HG02763 (cell line): ENCODE data around the gene TGFBR1.

Experiments
- ATAC-seq: cut with Tn5 transposase; IDR thresholded peaks from one replicate; pipeline ENCODE4 v1.9.1; 2021; ENCODE audit warnings: mild to moderate bottlenecking, moderate library complexity; ENCODE audit not compliant: unreplicated experiment

TGFBR1 gene

DNA sequence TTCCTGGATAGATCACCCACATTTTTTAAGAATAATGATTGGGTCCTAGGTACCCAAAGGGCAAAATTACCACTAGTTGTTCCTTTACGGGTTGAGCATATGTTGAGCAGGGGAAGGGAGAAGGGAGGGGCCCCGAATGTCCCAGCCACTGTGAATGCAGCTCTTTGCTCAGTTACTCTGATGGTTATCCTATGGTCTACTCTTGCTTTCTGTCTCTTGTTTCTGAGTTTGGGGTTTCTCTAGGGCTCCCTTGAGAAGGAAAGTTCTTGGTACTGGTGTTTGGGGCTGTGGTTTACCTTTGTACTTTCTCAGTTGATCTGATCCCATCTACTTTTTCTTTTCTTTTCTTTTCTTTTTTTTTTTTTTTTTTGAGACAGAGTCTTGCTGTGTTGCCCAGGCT is 61.2 kb downstream of the TGFBR1 start:
- no peak for ATAC-seq

- ATAC-seq = no peak
Measured at GRCh38 chr9:99167119-99167518, 62.2 kb downstream of the TGFBR1 start.

DNA sequence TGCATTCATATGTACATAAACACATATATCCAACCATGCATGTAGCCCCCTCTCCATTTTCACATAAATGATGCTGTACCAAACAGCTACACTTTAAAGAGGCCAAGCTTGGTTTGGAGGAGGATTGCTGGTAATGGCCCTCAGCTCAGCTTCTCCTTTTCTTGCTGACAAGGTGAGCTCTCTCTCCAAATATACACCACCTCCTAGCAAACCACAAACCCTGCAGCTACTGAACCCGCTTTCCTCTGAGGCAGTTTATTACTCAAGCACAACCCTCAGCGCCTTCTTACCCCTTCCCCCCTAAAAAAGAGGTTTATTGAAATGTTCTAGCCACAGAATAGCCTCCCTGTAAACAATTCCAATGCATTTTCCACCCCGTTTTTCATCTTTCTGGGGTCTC is 62.8 kb downstream of the TGFBR1 start:
- ATAC-seq = no peak

DNA sequence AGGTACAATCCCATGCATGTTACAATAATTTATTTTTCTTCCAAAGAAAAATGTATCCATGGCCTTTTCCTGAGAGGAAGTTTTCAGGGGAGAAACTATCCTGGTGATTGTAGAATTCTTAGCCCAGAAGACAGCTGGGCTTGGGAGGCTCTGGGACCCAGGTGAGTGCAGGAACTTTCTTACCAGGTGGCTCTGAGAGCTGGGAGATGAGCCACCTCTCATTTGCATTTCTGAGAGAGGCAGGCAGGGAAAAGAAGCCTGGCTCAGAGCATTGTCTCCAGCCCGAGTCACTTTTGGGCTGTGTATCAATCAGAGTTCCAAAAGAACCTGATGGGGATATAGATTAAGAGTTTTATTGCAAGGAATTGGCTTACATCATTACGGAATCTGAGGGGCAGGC is 64.2 kb downstream of the TGFBR1 start:
- ATAC-seq = no peak

DNA sequence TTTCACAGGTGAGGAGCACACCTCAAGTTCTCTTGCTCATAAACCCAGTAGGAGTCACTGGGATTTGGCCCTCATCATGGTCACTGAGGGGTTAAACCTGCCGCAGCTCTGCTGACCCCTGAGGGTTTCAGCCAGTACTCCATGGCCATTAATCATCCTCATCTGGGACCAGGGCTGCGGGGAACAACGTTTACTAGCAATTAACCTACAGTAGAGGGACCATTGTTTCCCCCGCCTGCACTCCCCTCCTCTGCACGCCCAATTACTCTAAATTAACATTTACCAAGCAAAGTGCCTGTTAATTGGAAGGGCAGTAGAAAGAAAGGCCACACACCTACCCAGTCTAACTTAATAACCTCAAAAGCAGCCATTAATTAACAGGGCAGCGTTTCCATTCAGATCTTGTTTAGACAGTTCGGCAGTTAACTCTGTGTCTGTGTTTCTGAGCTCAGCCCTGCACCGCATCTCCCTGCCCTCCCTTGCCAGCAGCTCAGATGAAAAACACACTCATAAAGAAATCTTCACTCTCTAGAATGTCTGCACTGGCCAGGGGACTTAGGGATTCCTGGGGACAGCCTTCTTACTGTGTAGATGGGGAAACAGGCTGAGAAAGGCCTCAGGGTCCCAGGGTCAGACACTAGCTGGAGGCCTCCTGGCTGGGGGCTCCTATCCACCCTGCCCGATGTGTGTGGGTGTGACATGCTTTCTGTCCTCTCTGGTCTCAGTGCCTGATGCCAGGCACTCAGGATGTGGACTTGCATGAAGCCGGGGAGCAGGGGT is 65.3 kb downstream of the TGFBR1 start:
- ATAC-seq = no peak

DNA sequence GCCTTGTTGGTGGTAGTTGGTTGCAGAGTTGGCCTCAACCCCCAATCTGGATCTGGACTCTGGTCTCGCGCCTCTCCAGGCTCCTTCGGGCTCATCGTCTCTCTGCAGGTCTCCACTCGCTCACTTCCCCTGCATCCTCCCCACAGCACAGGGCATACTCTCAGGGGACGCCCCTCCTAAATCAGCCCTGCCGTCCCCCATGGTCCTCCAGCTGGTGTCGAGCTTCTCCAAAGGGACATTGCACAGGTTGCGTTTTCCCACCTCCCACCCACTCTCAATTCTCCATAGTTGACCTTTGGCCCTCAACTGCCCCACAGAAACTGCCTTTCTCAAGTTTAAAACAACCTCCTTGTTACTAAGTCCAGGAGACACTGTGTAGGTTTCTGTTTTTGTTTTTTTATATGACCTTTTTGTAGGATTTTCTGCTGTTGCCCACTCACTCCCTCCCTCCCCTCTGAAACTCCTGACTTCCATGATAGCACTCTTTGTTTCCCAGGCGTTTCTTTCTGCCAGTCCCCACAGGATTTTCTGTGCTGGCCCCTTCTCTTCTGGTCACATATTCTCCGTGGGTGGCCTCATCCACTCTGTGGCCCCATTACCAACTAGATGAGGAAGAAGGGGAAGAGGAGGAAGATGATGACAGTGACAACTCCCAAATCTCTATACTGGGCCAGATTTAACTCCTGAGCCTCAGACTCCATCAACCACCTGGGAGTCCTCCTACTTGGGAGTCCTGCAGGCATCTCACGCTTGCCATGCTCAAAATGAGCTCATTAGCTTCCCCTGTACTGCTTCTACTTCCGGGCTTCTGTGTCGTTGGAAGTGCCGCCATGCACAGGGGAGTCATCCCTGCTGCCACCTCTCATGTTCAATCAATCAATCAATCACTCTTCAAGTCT is 66.6 kb downstream of the TGFBR1 start:
- no peak for ATAC-seq

DNA sequence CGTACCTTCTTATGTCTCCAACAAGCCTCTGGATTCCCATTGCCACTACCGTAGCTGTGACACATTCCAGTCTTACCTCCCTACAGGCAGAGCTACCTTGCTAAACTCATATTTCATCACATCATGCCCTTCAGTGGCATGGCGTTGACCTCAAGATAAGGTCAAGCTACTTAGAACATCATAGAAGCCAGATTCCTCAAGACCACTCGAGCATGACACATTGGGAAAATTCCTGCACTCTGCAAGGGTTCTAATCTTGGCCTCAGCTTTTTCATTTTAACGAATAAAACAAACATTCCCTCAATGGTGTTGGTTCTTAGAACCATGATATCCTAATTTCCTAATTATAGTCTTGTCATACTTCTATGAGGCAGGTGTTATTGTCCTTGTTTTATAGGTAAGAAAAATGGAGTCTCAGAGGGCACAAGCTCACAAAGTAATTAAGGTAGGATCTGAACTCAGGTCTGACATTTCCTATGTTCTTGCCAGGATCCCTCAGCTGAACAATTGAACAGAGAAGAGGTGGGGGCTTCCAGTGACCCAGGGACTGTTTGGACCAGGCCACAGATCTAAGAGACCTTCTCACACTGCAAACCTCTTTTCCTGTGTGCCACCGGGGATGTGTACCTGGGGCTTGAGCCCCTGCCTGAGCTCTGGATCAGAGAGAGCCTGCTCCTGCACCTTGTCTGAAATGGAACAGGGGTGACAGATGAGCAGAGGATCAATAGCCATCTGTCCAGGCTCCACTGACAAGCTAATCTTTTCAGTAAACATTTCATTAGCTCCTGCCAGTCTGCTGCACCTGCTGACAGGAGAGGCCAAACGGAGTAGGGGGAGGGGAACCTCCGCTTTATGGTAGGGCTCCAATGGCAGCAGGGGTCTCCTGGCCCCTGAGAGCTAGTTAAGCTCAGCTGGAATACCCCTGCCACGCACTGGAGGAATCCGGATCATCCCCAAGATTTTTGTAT is 67.5 kb downstream of the TGFBR1 start:
- ATAC-seq = no peak

GRCh38 chr9:99173570-99174504 is 68.9 kb downstream of the TGFBR1 start:
- ATAC-seq = no peak

DNA sequence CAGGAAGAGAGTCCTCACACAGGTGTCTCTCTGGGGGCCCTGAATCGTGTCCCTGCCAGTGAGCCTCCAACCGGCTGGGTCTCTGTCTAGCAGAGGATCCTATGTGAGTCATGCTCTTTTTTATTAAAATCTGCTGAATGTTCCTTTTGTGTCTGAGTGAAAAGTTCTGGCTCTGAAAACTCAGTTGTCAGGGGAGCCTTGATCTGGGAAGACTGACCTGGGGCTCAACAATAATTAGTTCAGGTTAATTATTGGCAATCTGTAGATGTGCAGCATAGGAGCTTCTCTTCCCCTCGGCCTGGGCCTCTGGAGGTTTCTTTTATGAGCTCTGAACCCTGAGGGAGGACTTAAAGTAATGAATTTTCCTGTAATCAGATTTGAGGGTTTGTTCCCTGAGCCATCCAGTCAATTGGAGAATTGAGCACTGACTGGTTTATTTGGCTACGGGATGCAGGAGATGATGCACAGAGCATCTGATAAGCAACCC is 71.7 kb downstream of the TGFBR1 start:
- no peak for ATAC-seq

GRCh38 chr9:99177576-99178366 is 72.9 kb downstream of the TGFBR1 start:
- no peak for ATAC-seq

DNA sequence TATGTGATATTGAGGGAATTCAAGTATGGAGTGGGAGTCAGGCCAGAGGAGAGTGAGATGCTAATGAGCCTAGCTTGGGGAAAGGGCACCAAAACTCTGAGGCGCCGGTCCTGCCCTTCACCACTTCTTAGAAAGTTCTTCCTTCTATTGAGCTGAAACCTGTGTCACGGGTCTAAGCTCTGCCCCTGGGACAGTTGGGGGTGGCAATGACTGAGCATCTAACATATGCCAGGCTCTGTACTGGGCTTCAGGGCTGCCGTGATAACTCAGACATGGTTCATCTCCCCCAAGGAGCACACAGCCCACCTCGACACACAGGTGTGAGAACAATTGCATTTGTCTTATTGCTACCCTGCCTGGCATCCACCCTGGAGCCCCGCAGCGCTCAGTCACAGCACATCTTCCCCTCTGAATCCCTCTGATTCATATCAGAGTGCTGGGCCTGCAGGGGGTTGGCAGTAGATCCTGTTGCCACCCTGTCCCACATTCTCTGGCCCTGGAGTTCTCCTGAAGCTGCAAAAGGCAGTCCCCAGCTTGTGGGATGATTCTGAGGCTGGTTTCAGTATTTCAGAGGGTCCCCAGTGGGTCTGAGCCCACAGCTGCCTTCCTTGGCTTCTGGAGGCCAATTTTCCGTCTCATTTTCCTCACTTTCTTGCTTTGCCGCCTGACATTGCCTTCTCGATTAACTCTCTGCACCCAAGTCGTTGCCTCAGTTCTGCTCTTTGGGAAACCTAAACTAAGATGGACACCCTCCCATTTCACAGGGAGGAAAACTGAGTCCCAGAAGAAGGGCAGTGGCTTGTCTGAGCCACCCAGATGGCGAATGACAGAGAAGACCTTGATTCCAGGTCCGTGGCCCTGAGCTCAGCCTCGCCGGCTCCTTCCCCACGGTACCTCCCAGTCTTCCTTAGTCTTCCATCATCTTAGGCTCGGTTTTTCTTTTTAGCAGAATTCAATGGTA is 74.3 kb downstream of the TGFBR1 start:
- ATAC-seq = no peak

DNA sequence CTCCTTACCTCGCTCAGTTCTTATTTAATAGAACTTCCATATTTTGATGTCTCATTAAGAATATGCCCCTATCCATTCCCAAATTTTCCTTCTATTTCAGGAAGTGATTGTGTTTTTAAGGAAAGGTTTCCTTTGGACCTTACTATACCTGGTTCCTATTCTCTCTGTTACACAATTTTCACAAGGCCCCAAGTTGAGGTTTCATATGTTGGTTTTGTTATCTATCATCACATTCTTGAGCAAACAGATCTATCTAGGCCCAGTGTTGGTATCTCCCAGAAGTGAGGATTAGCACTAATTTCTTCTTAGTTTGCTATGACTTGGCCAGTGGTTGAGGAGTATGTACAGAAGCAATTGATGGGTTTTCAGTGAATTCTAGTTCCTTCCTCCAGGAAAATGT is 75.3 kb downstream of the TGFBR1 start:
- ATAC-seq = no peak

- no peak for ATAC-seq
Measured at GRCh38 chr9:99180662-99181061, 75.7 kb downstream of the TGFBR1 start.

DNA sequence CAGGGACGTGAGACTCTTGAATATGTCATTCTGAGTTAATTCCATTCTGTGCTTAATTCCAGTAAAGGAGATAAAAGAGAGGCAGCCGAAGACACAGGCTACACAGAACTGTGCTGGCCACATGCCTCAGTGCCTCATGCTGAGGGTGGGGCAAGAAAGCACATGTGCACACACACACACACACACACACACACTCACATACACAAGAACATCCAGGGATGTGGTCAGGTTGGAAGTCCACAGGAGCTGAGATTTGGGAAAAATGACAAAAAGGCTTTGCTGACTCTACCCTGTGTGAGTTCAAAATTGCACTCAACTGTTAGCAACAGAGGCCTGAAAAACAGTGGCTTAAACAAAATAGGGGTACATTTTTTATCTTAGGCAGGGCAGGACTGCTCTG is 76.3 kb downstream of the TGFBR1 start:
- no peak for ATAC-seq

DNA sequence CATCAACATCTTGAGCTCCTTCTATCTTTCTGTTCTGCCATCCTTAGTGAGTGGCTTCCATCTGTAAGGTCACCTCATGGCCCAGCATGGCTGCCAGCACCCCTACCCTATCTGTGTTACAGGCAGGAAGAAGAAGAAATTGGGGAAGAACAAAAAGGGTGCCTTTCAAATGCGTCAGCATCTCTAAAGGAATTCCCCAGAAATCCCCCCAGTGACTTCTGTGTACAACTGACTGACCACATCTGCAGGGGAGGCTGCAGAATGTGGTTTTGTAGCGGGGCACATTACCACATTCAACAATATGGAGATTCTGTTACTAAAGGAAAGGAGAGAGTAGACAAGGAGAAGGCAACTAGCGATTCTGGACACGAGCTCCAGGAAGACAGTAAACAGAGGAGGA is 76.7 kb downstream of the TGFBR1 start:
- ATAC-seq = peak; percentile 55

DNA sequence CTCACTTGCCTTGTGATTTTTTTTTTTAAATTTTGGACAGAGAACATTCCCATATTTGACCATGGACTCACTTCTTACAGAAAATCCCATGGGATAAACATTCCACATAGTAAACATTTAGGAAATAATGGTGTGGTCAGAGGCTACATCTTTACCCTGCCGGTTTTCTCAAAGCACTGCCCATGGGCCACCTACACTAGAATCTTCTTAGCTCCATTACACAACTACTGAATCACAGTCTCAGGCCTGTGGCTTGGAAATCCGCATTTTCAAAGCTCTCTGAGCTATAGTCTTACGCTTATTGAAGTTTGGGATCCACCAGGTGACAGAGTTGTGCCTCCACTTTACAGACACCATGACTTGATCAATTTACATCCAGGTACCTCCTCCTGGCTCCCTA is 77.4 kb downstream of the TGFBR1 start:
- ATAC-seq = no peak

DNA sequence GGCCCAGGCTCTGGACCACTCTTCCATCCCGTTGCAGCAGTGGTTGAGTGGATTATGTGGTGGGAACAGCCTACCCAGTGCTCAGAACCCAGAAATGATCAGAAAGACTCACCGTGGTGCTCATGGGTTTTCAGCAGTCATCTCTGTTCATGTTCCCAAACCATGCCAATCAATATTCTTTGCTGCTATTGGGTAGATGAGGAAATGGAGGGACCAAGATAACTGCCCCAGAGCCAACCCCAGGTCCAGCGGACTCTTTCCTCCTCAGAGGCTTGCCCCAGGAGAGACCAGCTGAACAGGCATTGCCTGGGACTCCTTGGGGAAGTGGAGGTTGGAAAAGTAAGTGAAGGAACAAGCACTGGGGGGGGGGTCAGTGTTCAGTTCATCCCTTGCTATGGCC is 78.7 kb downstream of the TGFBR1 start:
- ATAC-seq = no peak

- ATAC-seq = no peak
Measured at GRCh38 chr9:99184110-99184474, 79.2 kb downstream of the TGFBR1 start.
